Epithelial cell of esophagus (primary cell): ENCODE data around the gene LIN54.
"Not testable (repeated sequence)": the region's sequence is repeated elsewhere in the genome, so short reads cannot be mapped to it uniquely, and the experiment has no call there.

Experiments used
- DNase-seq: peaks from one replicate; pipeline ENCODE4 v3.0.0; 2010; ENCODE audit warnings: low read depth
- H3K4me3 ChIP-seq: 2 replicates; pipeline ENCODE4 v1.5.1; 2011; ENCODE audit warnings: mild to moderate bottlenecking, low read length, control low read depth
- TF ChIP-seq, protein P1 (sequence below): IDR thresholded peaks from 2 replicates; pipeline ENCODE4 v1.5.1; 2011; ENCODE audit warnings: low read depth, mild to moderate bottlenecking, low read length, control low read depth, inconsistent platforms; ENCODE audit not compliant: insufficient read depth; ENCODE audit errors: missing control alignments

LIN54 gene

DNA sequence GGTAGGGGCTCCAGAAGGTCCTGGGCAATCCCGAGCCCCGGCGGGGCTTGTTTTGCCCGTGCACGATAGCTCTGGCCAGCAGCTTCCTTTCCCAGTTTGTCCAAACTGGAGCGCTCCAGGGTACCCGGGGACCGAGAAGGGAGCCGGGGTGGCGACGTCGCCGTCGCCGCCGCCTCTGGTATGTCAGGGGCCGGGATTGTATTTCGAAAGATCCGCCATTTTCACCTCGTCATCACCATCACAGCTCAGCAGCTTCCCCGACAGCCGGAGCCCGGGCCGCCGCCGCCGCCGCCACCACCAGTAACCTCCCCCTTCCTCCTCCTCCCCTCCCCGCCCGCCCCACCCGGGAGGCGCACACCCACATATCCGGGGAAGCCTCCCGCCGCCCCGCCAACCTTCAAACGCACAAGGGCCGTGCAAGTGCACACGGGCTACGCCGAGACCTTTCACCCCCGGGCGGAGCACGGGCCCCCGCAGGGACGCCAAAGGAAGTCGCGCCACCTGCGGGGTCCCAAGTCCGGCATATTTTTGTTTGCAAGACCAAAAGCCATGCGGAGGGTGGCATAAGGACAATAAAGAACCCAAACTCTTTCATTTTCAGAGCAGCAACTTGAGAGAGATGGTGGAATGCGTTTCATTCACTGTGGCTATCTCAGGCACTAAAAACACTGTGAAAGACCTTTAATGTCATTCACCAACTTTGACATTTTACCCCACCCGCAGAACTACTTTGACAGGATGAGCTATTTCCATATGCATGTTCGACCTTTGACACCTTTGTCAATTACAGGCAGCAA, at the start of gene LIN54:
Gene LIN54, minus strand, starts transcription at position 302 of the 797 bp plus-strand sequence. CDS start 25,979 bp downstream, outside the sequence.
- TF ChIP-seq, protein P1, sequence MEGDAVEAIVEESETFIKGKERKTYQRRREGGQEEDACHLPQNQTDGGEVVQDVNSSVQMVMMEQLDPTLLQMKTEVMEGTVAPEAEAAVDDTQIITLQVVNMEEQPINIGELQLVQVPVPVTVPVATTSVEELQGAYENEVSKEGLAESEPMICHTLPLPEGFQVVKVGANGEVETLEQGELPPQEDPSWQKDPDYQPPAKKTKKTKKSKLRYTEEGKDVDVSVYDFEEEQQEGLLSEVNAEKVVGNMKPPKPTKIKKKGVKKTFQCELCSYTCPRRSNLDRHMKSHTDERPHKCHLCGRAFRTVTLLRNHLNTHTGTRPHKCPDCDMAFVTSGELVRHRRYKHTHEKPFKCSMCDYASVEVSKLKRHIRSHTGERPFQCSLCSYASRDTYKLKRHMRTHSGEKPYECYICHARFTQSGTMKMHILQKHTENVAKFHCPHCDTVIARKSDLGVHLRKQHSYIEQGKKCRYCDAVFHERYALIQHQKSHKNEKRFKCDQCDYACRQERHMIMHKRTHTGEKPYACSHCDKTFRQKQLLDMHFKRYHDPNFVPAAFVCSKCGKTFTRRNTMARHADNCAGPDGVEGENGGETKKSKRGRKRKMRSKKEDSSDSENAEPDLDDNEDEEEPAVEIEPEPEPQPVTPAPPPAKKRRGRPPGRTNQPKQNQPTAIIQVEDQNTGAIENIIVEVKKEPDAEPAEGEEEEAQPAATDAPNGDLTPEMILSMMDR, result no peak
- peak within 1 kb of the TSS; percentile 73 for H3K4me3 ChIP-seq
- peak; percentile 87 for DNase-seq

DNA sequence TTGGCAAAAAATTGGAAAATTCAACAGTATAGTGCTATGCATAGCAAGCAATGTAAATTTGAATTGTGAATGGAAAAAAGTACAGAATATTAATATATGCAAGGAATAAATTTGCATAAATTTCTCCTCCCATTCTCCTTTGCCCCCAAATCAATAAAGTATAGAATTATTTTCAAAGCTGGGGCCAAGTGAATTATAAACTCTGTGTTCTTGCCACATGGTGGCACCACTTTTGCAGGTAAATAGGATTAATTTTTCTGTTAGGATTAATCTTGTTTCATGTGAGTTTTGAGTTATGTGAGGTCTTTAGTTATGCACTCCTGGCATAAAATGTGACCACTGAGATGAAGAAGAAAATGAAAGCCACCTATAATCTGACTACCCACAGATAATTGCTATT, 44.3 kb upstream of the LIN54 start:
- H3K4me3 ChIP-seq, result no peak overlapping the region
- peak; percentile 29 for DNase-seq
- TF ChIP-seq, protein P1, result peak; percentile 42

DNA sequence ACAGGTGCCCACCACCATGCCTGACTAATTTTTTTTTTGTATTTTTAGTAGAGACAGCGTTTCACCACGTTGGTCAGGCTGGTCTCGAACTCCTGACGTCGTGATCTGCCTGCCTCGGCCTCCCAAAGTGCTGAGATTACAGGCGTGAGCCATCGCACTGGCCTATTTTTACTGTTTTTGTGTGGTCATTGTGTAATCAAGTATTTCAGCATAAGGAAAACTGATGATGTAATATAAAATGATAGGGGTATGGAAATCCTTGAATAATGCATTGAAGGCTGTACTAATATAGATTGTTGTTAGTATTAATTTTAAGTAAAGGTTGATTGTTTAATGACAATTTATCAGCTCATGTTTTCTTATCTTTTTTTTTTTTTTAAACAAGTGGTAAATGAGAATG, 38.2 kb upstream of the LIN54 start:
- H3K4me3 ChIP-seq, DNase-seq: not testable (repeated sequence)

DNA sequence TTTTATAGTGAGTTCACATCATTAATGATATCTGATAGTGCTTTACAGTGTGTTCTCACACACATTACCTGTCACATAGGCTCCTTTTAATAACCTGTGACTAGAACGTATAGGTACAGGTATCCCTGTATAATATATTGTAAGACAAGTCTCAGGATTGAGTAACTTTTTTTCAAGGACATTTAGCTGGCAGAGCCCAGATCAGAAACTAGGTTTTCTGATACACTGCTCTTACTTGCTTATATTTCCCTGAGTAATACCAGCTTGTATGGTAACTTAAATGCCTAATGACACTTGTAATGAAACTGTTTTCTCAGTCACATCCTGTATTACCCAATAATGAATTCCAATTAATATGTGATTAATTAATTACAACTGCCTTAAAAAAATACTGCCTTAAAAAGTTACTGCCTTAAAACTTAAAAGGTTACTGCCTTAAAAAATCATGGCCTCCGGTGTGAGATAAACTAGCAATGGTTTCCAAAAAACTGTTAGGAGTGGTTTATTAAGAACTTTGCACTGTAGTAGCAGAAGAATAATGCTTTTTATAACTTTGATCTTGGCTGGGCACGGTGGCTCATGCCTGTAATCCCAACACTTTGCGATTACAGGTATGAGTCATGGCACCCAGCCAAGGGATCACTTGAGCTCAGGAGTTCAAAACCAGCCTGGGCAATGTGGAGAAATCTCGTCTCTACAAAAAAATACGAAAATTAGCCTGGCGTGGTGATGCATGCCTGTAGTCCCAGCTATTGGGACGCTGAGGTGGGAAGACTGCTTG, 36.3 kb upstream of the LIN54 start:
- H3K4me3 ChIP-seq, result no peak overlapping the region
- peak; percentile 27 for DNase-seq
- TF ChIP-seq, protein P1, result no peak

DNA sequence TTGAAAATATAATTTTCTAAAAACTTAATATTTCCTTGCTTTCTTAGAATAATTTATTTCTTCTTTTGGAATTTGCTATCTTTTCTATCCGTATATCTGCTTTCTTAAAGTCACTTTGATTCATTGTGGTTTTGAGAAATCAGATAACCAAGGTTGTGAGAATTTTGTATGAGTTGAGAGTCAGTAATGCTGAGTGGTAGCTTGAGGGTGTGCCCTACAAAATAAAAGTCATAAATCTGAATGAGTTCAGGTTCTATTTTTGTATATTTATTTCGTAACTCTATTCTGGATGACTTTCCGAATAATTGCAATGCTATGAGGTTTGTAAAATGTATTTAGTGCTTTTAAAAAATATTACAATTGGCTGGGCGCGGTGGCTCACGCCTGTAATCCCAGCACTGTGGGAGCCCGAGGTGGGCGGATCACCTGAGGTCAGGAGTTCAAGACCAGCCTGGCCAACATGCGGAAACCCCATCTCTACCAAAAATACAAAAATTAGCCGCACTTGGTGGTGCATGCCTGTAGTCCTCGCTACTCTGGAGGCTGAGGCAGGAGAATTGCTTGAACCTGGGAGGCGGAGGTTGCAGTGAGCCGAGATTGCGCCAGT, 33.3 kb upstream of the LIN54 start:
- TF ChIP-seq, protein P1, result no peak
- DNase-seq, result peak; percentile 38
- no peak overlapping the region for H3K4me3 ChIP-seq

DNA sequence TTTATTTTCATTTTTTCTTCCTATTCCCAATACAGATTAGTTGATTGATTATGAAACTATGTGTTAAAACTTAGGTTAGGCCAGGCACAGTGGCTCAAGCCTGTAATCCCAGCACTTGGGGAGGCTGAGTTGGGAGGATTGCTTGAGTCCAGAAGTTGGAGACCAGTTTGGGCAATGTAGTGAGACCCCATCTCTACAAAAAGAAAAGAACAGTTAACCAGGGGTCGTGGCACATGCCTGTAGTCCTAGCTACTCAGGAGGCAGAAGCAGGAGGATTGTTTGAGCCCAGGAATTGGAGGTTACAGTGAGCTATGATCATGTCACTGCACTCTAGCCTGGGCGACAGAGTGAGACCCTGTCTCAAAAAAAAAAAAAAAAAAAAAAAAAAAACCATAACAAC, 32.5 kb upstream of the LIN54 start:
- DNase-seq, H3K4me3 ChIP-seq: not testable (repeated sequence)

DNA sequence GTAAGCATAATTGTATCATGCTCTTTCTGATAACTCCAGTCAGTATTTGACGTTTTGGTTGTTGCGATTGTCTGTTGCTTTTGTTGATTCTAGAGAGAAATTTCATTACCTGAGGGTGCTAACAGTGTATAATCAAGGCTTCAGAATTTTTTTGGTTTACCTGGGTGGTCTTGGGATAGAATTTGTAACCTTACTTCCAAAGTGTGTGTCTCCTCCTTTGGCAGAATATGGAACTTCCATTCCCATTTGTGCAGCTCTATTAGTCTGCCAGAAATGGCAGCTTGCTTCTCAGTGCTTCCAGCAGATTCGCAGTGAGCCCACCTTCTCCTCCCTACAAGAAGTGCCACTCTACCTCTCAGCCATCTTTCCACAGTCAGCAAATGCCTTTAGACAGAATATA, 29.6 kb upstream of the LIN54 start:
- H3K4me3 ChIP-seq, result no peak overlapping the region
- TF ChIP-seq, protein P1, result no peak
- no peak for DNase-seq
